GDM1 (cell line): ENCODE results near the gene LUZP4.
"Not testable (repeated sequence)": the region's sequence is repeated elsewhere in the genome, so short reads cannot be mapped to it uniquely, and the experiment has no call there.

ENCODE experiments used
- DNase-seq: peaks from one replicate; lab custom pipeline; 2025; lab: John Stamatoyannopoulos, UW

The LUZP4 gene

GRCh38 chrX:115289465-115289864, at the start of gene LUZP4:
LUZP4 (plus strand) TSS chrX:115289715; CDS start chrX:115289760, 45 bp downstream.
- no peak for DNase-seq

GRCh38 chrX:115251458-115252233, 37.9 kb upstream of the LUZP4 start:
- DNase-seq: no peak

- DNase-seq: no peak
These were observed 34.5 kb upstream of the LUZP4 start for GRCh38 chrX:115255003-115255402.

- DNase-seq: no peak
These were observed 31.8 kb upstream of the LUZP4 start for GRCh38 chrX:115257711-115258110.

- DNase-seq: no peak
These were observed 30.2 kb upstream of the LUZP4 start for GRCh38 chrX:115259238-115259875.

GRCh38 chrX:115260330-115260729, 29.2 kb upstream of the LUZP4 start:
- no peak for DNase-seq

GRCh38 chrX:115261148-115261547, 28.4 kb upstream of the LUZP4 start:
- DNase-seq: no peak

- DNase-seq: no peak
These were observed 25.5 kb upstream of the LUZP4 start for GRCh38 chrX:115264009-115264408.

GRCh38 chrX:115266300-115266699, 23.2 kb upstream of the LUZP4 start:
- no peak for DNase-seq

- DNase-seq: no peak
These were observed 21.1 kb upstream of the LUZP4 start for GRCh38 chrX:115268421-115268820.

GRCh38 chrX:115269051-115269683, 20.3 kb upstream of the LUZP4 start:
- no peak for DNase-seq

GRCh38 chrX:115284877-115285276, 4.6 kb upstream of the LUZP4 start:
- DNase-seq: no peak

- no peak for DNase-seq
These were observed 7.7 kb downstream of the LUZP4 start for GRCh38 chrX:115297189-115297588.

- no peak for DNase-seq
These were observed 21.6 kb downstream of the LUZP4 start for GRCh38 chrX:115311139-115311538.

- no peak for DNase-seq
These were observed 22.1 kb downstream of the LUZP4 start for GRCh38 chrX:115311601-115312001.

GRCh38 chrX:115318139-115318538, 28.6 kb downstream of the LUZP4 start:
- no peak for DNase-seq

- no peak for DNase-seq
These were observed 32.9 kb downstream of the LUZP4 start for GRCh38 chrX:115322375-115322774.

- no peak for DNase-seq
These were observed 34.7 kb downstream of the LUZP4 start for GRCh38 chrX:115324194-115324593.

GRCh38 chrX:115329282-115329681, 39.8 kb downstream of the LUZP4 start:
- not testable (repeated sequence) for DNase-seq

- peak; percentile 40 for DNase-seq
These were observed 41.1 kb downstream of the LUZP4 start for GRCh38 chrX:115330498-115331168.

- DNase-seq: no peak
These were observed 43.3 kb downstream of the LUZP4 start for GRCh38 chrX:115332832-115333231.

- DNase-seq: no peak
These were observed 43.9 kb downstream of the LUZP4 start for GRCh38 chrX:115333446-115333845.
